Stimulated activated naive CD8-positive, alpha-beta T cell treated with anti-CD3 and anti-CD28 coated beads, Interleukin-15, Interleukin-2, amounts not matched to agents 100 ng/mL and 50 ng/mL, for 24 hours (primary cell): ENCODE results near the gene CSNK1A1.

Experiments
- H3K27ac Mint-ChIP-seq: one replicate; pipeline ENCODE4 v1.8.0; 2021; ENCODE audit warnings: mild to moderate bottlenecking, mixed read lengths
- H3K27me3 Mint-ChIP-seq: one replicate; pipeline ENCODE4 v1.8.0; 2021; ENCODE audit warnings: mixed read lengths
- H3K36me3 Mint-ChIP-seq: one replicate; pipeline ENCODE4 v1.8.0; 2021; ENCODE audit warnings: low read depth, mixed read lengths
- H3K4me1 Mint-ChIP-seq: one replicate; pipeline ENCODE4 v1.8.0; 2021; ENCODE audit warnings: low read depth, mixed read lengths
- H3K4me3 Mint-ChIP-seq: one replicate; pipeline ENCODE4 v1.8.0; 2021; ENCODE audit warnings: mild to moderate bottlenecking, mixed read lengths
- H3K9me3 Mint-ChIP-seq: one replicate; pipeline ENCODE4 v1.8.0; 2021; ENCODE audit warnings: mixed read lengths

Gene CSNK1A1

GRCh38 chr5:149497357-149497756, 53.9 kb downstream of the CSNK1A1 start:
- Mint-ChIP-seq H3K36me3 (peaks cover 47% of the 10 kb centered on the region), H3K4me1 (no peaks in the 10 kb centered on the region), H3K27me3 (no peaks in the 10 kb centered on the region), H3K4me3 (no peak overlapping the region), H3K27ac (peak overlapping the region; percentile 26), H3K9me3 (no peaks in the 10 kb centered on the region)

- H3K4me1 Mint-ChIP-seq = no peaks in the 10 kb centered on the region
- no peak overlapping the region for H3K4me3 Mint-ChIP-seq
- H3K9me3 Mint-ChIP-seq = no peaks in the 10 kb centered on the region
- H3K27ac Mint-ChIP-seq = no peak overlapping the region
- peaks cover 47% of the 10 kb centered on the region for H3K36me3 Mint-ChIP-seq
- no peaks in the 10 kb centered on the region for H3K27me3 Mint-ChIP-seq
Observed at GRCh38 chr5:149496917-149497316, 54.3 kb downstream of the CSNK1A1 start.

GRCh38 chr5:149496166-149496565, 55.1 kb downstream of the CSNK1A1 start:
- Mint-ChIP-seq H3K9me3 (no peaks in the 10 kb centered on the region), H3K27ac (no peak overlapping the region), H3K27me3 (no peaks in the 10 kb centered on the region), H3K4me3 (no peak overlapping the region), H3K4me1 (no peaks in the 10 kb centered on the region), H3K36me3 (peaks cover 43% of the 10 kb centered on the region)

- peaks cover 38% of the 10 kb centered on the region for H3K36me3 Mint-ChIP-seq
- no peak overlapping the region for H3K4me3 Mint-ChIP-seq
- no peaks in the 10 kb centered on the region for H3K4me1 Mint-ChIP-seq
- no peaks in the 10 kb centered on the region for H3K27me3 Mint-ChIP-seq
- no peaks in the 10 kb centered on the region for H3K9me3 Mint-ChIP-seq
- no peak overlapping the region for H3K27ac Mint-ChIP-seq
Observed at GRCh38 chr5:149495673-149496072, 55.6 kb downstream of the CSNK1A1 start.

GRCh38 chr5:149493316-149493715, 57.9 kb downstream of the CSNK1A1 start:
- Mint-ChIP-seq H3K4me1 (no peaks in the 10 kb centered on the region), H3K27ac (peak overlapping the region; percentile 46), H3K27me3 (no peaks in the 10 kb centered on the region), H3K36me3 (peaks cover 34% of the 10 kb centered on the region), H3K4me3 (no peak overlapping the region), H3K9me3 (no peaks in the 10 kb centered on the region)

- Mint-ChIP-seq H3K4me1 (no peaks in the 10 kb centered on the region), H3K9me3 (no peaks in the 10 kb centered on the region), H3K27me3 (no peaks in the 10 kb centered on the region), H3K4me3 (no peak overlapping the region), H3K27ac (peak overlapping the region; percentile 10), H3K36me3 (peaks cover 34% of the 10 kb centered on the region)
Observed at GRCh38 chr5:149492781-149493180, 58.5 kb downstream of the CSNK1A1 start.

GRCh38 chr5:149490599-149491485, 60.4 kb downstream of the CSNK1A1 start:
- no peaks in the 10 kb centered on the region for H3K27me3 Mint-ChIP-seq
- no peaks in the 10 kb centered on the region for H3K4me1 Mint-ChIP-seq
- no peak overlapping the region for H3K27ac Mint-ChIP-seq
- H3K36me3 Mint-ChIP-seq = peaks cover 23% of the 10 kb centered on the region
- no peaks in the 10 kb centered on the region for H3K9me3 Mint-ChIP-seq
- no peak overlapping the region for H3K4me3 Mint-ChIP-seq

GRCh38 chr5:149489605-149490037, 61.6 kb downstream of the CSNK1A1 start:
- Mint-ChIP-seq H3K4me3 (no peak overlapping the region), H3K36me3 (peaks cover 14% of the 10 kb centered on the region), H3K4me1 (no peaks in the 10 kb centered on the region), H3K9me3 (no peaks in the 10 kb centered on the region), H3K27me3 (no peaks in the 10 kb centered on the region), H3K27ac (no peak overlapping the region)

GRCh38 chr5:149488645-149489306, 62.5 kb downstream of the CSNK1A1 start:
- Mint-ChIP-seq H3K36me3 (peaks cover 6% of the 10 kb centered on the region), H3K4me3 (no peak overlapping the region), H3K27ac (peak overlapping the region; percentile 38), H3K9me3 (no peaks in the 10 kb centered on the region), H3K4me1 (no peaks in the 10 kb centered on the region), H3K27me3 (no peaks in the 10 kb centered on the region)

- Mint-ChIP-seq H3K27ac (no peak overlapping the region), H3K4me3 (no peak overlapping the region), H3K4me1 (no peaks in the 10 kb centered on the region), H3K36me3 (no peaks in the 10 kb centered on the region), H3K9me3 (no peaks in the 10 kb centered on the region), H3K27me3 (no peaks in the 10 kb centered on the region)
Observed at GRCh38 chr5:149487672-149488071, 63.6 kb downstream of the CSNK1A1 start.

GRCh38 chr5:149486726-149487635, 64.3 kb downstream of the CSNK1A1 start:
- H3K9me3 Mint-ChIP-seq = no peaks in the 10 kb centered on the region
- H3K4me3 Mint-ChIP-seq = no peak overlapping the region

GRCh38 chr5:149485655-149486615, 65.3 kb downstream of the CSNK1A1 start:
- Mint-ChIP-seq H3K36me3 (no peaks in the 10 kb centered on the region), H3K27ac (no peak overlapping the region)

More at GRCh38 chr5:149486726-149487635, 64.3 kb downstream of the CSNK1A1 start:
- Mint-ChIP-seq H3K27ac (no peak overlapping the region), H3K27me3 (no peaks in the 10 kb centered on the region), H3K4me1 (no peaks in the 10 kb centered on the region), H3K36me3 (no peaks in the 10 kb centered on the region)

GRCh38 chr5:149481485-149481884, 69.8 kb downstream of the CSNK1A1 start:
- no peaks in the 10 kb centered on the region for H3K9me3 Mint-ChIP-seq
- H3K27ac Mint-ChIP-seq = no peak overlapping the region
- no peak overlapping the region for H3K4me3 Mint-ChIP-seq
- no peaks in the 10 kb centered on the region for H3K27me3 Mint-ChIP-seq
- no peaks in the 10 kb centered on the region for H3K36me3 Mint-ChIP-seq
- H3K4me1 Mint-ChIP-seq = no peaks in the 10 kb centered on the region

More at GRCh38 chr5:149485655-149486615, 65.3 kb downstream of the CSNK1A1 start:
- Mint-ChIP-seq H3K27me3 (no peaks in the 10 kb centered on the region), H3K9me3 (no peaks in the 10 kb centered on the region), H3K4me1 (no peaks in the 10 kb centered on the region), H3K4me3 (no peak overlapping the region)

GRCh38 chr5:149478761-149479160, 72.5 kb downstream of the CSNK1A1 start:
- H3K36me3 Mint-ChIP-seq = no peaks in the 10 kb centered on the region

More at GRCh38 chr5:149478761-149479160, 72.5 kb downstream of the CSNK1A1 start:
- Mint-ChIP-seq H3K27me3 (peaks cover 3% of the 10 kb centered on the region), H3K4me1 (no peaks in the 10 kb centered on the region), H3K4me3 (no peak overlapping the region), H3K27ac (no peak overlapping the region), H3K9me3 (no peaks in the 10 kb centered on the region)
